OCI-LY7 (cell line): ENCODE results near the gene BCAR3.

Source experiments
- CTCF ChIP-seq: fragments of 200-600 bp; sonication (generic); conservative IDR thresholded peaks from 2 replicates; pipeline ENCODE4 v1.5.1; 2014; ENCODE audit warnings: mild to moderate bottlenecking, antibody characterized with exemption, low read length, moderate library complexity, mixed read lengths
- EZH2phosphoT487 ChIP-seq: fragments of 200-600 bp; sonication (generic); IDR thresholded peaks from 2 replicates; pipeline ENCODE4 v1.6.1; 2018; ENCODE audit warnings: low read depth, borderline replicate concordance, mild to moderate bottlenecking, mixed run types, antibody characterized with exemption, low read length, moderate library complexity, mixed read lengths

- TF ChIP-seq CTCF (no peak), EZH2phosphoT487 (no peak)
Observed at GRCh38 chr1:93689521-93690223, 8.0 kb upstream of the BCAR3 start.
